Skeletal muscle tissue (tissue), 4 donors: Measurements from ENCODE around the gene INSYN1. TPM values are rescaled to one million over a fixed set of nuclear protein-coding genes. Genes with fewer than 3 reads are reported as not detected.

Source experiments
- H3K27ac ChIP-seq: one replicate; pipeline ENCODE4 v1.7.0; 2013; ENCODE audit warnings: mild to moderate bottlenecking, low read depth, low read length, inconsistent platforms
- H3K27me3 ChIP-seq, 3 donors: one replicate each; pipeline ENCODE4 v1.7.0; 2013; ENCODE audit warnings: low read length in 3 of 3; ENCODE audit not compliant: control insufficient read depth in 3 of 3, insufficient read depth in 3 of 3
- H3K36me3 ChIP-seq, 3 donors: one replicate each; pipeline ENCODE4 v1.7.0; 2013; ENCODE audit warnings: low read length in 3 of 3; ENCODE audit not compliant: control insufficient read depth in 3 of 3, insufficient read depth in 3 of 3
- H3K4me1 ChIP-seq, 3 donors: one replicate each; pipeline ENCODE4 v1.7.0; 2013; ENCODE audit warnings: low read length in 3 of 3, mild to moderate bottlenecking in 3 of 3; ENCODE audit not compliant: control insufficient read depth in 3 of 3, insufficient read depth in 3 of 3
- H3K4me3 ChIP-seq, 3 donors: one replicate each; pipeline ENCODE4 v1.7.0; 2013; ENCODE audit warnings: low read length in 3 of 3
- H3K9ac ChIP-seq, 3 donors: one replicate each; pipeline ENCODE4 v1.7.0; 2013; ENCODE audit warnings: low read length in 3 of 3, mild to moderate bottlenecking in 3 of 3, moderate library complexity in 2 of 3, low read depth in 1 of 3
- H3K9me3 ChIP-seq, 3 donors: one replicate each; pipeline ENCODE4 v1.7.0; 2013; ENCODE audit warnings: low read length in 3 of 3; ENCODE audit not compliant: control insufficient read depth in 3 of 3
- total RNA-seq: library from RNA; depleted of rRNA; stranded (reverse); fragments of >200 nt; gene quantifications from one replicate; pipeline ENCODE4 v1.2.3, GENCODE V29; 2014
- donor health status: Osteomylitis.

Gene INSYN1
- total RNA-seq, 1 donor from 2014 or later, result 2.1 TPM

- no peaks in the 10 kb centered on the region for H3K36me3 ChIP-seq
- H3K9me3 ChIP-seq, result no peaks in the 10 kb centered on the region
- H3K4me1 ChIP-seq, result peaks cover 33 to 54% (median 49%) of the 10 kb centered on the region in 3 donors
- peak overlapping the region; percentile 62 for H3K27ac ChIP-seq
- peak overlapping the region in 2 of 3 donors; percentile 33 to 52 for H3K4me3 ChIP-seq
- H3K9ac ChIP-seq, result peak overlapping the region in 2 of 3 donors; percentile 18 to 50
- no peaks in the 10 kb centered on the region for H3K27me3 ChIP-seq
These were observed 56.5 kb downstream of the INSYN1 start for GRCh38 chr15:73696641-73697001.

GRCh38 chr15:73695773-73696640, 57.1 kb downstream of the INSYN1 start:
- Histone ChIP-seq H3K9me3 (no peaks in the 10 kb centered on the region), H3K27ac (peak overlapping the region; percentile 62), H3K4me3 (no peak overlapping the region), H3K36me3 (no peaks in the 10 kb centered on the region), H3K9ac (peak overlapping the region; percentile 12 to 50 (median 18)), H3K4me1 (peaks cover 38 to 60% (median 54%) of the 10 kb centered on the region in 3 donors), H3K27me3 (no peaks in the 10 kb centered on the region)

- Histone ChIP-seq H3K27me3 (no peaks in the 10 kb centered on the region), H3K4me3 (peak overlapping the region in 2 of 3 donors; percentile 21 to 41), H3K27ac (peak overlapping the region; percentile 63), H3K9ac (peak overlapping the region in 1 of 3 donors; percentile 57), H3K4me1 (peaks cover 38 to 64% (median 52%) of the 10 kb centered on the region in 3 donors), H3K9me3 (no peaks in the 10 kb centered on the region), H3K36me3 (no peaks in the 10 kb centered on the region)
These were observed 58.7 kb downstream of the INSYN1 start for GRCh38 chr15:73694419-73694818.

GRCh38 chr15:73691396-73691795, 61.8 kb downstream of the INSYN1 start:
- Histone ChIP-seq H3K27ac (no peak overlapping the region), H3K9ac (no peak overlapping the region), H3K4me1 (peaks cover 40 to 66% (median 53%) of the 10 kb centered on the region in 3 donors), H3K4me3 (no peak overlapping the region), H3K9me3 (no peaks in the 10 kb centered on the region), H3K27me3 (no peaks in the 10 kb centered on the region), H3K36me3 (no peaks in the 10 kb centered on the region)

GRCh38 chr15:73688455-73688854, 64.7 kb downstream of the INSYN1 start:
- Histone ChIP-seq H3K36me3 (no peaks in the 10 kb centered on the region), H3K9me3 (no peaks in the 10 kb centered on the region), H3K4me1 (peaks cover 39 to 56% (median 46%) of the 10 kb centered on the region in 3 donors), H3K27ac (peak overlapping the region; percentile 13), H3K27me3 (no peaks in the 10 kb centered on the region), H3K4me3 (no peak overlapping the region), H3K9ac (no peak overlapping the region)

- Histone ChIP-seq H3K4me1 (peaks cover 39 to 60% (median 49%) of the 10 kb centered on the region in 3 donors), H3K36me3 (no peaks in the 10 kb centered on the region), H3K9me3 (no peaks in the 10 kb centered on the region), H3K9ac (no peak overlapping the region), H3K27me3 (no peaks in the 10 kb centered on the region), H3K27ac (no peak overlapping the region), H3K4me3 (no peak overlapping the region)
These were observed 65.8 kb downstream of the INSYN1 start for GRCh38 chr15:73687351-73687750.

GRCh38 chr15:73686781-73687256, 66.3 kb downstream of the INSYN1 start:
- Histone ChIP-seq H3K27ac (no peak overlapping the region), H3K27me3 (no peaks in the 10 kb centered on the region), H3K4me1 (peaks cover 39 to 58% (median 47%) of the 10 kb centered on the region in 3 donors), H3K36me3 (no peaks in the 10 kb centered on the region), H3K9me3 (no peaks in the 10 kb centered on the region), H3K9ac (no peak overlapping the region), H3K4me3 (peak overlapping the region in 2 of 3 donors; percentile 13 to 75)

GRCh38 chr15:73685981-73686380, 67.2 kb downstream of the INSYN1 start:
- Histone ChIP-seq H3K4me1 (peaks cover 32 to 49% (median 42%) of the 10 kb centered on the region in 3 donors), H3K27ac (peak overlapping the region; percentile 75), H3K9ac (peak overlapping the region in 2 of 3 donors; percentile 68 to 89), H3K4me3 (peak overlapping the region; percentile 62 to 77 (median 75)), H3K36me3 (no peaks in the 10 kb centered on the region), H3K27me3 (no peaks in the 10 kb centered on the region), H3K9me3 (no peaks in the 10 kb centered on the region)
